Measurements from ENCODE around the gene CDC6.

CDC6 gene

DNA sequence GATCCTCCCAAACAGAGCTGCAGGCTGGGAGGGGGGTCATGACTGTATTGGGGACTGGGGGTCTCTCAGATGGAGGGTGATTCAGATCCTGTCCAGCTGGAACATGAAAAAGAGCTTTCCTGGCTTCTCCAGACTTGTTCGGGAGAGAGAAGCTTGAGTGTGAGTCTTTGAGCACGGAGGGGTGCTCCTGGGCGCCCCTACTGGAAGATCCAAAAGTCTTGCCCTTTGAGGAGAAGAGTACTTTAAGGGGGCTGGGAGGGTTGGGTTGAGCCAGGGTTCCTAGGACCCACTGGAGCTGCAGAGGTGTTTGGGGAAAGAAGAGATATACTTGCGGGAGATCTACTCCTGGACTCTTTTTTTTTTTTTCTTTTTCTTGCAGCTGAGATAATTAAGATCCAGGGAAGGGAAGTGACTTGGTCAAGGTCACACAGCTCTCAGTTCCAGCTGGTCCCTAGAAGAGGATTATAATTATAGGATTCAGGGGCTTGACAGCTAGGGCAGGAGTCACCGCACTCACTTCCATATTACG, 29.7 kb downstream of the CDC6 start (continued):
- TF ChIP-seq, protein P1, sequence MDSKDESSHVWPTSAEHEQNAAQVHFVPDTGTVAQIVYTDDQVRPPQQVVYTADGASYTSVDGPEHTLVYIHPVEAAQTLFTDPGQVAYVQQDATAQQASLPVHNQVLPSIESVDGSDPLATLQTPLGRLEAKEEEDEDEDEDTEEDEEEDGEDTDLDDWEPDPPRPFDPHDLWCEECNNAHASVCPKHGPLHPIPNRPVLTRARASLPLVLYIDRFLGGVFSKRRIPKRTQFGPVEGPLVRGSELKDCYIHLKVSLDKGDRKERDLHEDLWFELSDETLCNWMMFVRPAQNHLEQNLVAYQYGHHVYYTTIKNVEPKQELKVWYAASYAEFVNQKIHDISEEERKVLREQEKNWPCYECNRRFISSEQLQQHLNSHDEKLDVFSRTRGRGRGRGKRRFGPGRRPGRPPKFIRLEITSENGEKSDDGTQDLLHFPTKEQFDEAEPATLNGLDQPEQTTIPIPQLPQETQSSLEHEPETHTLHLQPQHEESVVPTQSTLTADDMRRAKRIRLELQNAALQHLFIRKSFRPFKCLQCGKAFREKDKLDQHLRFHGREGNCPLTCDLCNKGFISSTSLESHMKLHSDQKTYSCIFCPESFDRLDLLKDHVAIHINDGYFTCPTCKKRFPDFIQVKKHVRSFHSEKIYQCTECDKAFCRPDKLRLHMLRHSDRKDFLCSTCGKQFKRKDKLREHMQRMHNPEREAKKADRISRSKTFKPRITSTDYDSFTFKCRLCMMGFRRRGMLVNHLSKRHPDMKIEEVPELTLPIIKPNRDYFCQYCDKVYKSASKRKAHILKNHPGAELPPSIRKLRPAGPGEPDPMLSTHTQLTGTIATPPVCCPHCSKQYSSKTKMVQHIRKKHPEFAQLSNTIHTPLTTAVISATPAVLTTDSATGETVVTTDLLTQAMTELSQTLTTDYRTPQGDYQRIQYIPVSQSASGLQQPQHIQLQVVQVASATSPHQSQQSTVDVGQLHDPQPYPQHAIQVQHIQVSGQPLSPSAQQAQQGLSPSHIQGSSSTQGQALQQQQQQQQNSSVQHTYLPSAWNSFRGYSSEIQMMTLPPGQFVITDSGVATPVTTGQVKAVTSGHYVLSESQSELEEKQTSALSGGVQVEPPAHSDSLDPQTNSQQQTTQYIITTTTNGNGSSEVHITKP (tag by site-specific recombination; IDR thresholded peaks at IDR 0.05), result peak; percentile 92
- TF ChIP-seq, protein P2, sequence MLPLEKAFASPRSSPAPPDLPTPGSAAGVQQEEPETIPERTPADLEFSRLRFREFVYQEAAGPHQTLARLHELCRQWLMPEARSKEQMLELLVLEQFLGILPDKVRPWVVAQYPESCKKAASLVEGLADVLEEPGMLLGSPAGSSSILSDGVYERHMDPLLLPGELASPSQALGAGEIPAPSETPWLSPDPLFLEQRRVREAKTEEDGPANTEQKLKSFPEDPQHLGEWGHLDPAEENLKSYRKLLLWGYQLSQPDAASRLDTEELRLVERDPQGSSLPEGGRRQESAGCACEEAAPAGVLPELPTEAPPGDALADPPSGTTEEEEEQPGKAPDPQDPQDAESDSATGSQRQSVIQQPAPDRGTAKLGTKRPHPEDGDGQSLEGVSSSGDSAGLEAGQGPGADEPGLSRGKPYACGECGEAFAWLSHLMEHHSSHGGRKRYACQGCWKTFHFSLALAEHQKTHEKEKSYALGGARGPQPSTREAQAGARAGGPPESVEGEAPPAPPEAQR (tag by site-specific recombination; IDR thresholded peaks at IDR 0.05), result no peak
- TF ChIP-seq ZSCAN30 (tag by site-specific recombination; IDR thresholded peaks at IDR 0.05), result no peak

DNA sequence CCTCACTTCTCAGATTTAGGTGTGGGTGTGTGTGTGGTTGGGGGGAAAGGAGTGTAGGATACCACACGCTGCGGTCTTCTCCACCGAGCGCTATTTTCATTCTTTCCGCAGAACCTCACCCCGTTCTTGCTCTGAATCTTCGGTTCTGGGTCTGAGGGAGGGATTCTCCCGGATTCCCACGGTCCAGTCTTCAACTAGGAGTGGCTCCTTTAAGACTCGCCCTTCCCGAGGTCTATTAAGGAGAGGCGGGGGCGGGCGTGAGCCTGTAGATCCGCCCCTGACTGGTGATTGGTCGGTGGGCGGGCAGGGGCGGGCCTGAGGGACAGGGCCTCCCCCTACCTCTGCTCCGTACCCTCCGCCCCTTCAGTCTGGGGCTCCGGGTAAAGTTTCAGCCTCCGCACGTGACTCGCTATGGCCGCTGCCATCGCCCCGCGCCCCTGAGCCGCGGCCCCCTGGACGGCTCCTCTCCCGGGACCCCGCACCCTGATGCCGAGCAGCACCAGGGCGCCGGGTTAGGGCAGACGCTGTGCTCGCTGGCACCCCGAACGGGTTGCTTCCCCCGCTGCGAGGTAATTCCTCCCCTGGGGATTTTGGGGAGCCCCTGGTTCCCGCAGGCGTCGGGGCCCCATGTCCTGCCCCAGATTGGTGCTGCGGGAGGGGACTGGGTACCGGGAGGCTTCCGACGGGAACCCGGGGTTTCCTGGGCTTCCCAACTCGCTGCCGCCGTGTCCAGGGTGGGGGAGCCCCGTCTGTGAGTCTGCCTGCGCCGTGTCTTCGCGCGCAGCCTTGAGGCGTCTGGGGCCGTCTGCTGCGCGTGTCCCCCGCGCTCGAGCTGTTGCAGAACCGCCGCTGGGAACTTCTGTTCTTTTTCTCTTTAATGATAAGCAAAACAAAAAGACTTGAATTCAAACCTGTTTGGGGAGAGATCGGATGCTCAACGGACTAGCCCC, 30.5 kb downstream of the CDC6 start:
- H3K4me1 ChIP-seq (ENCODE audit: control insufficient read depth, insufficient read depth, low read length), result peaks cover 44% of the 10 kb centered on the region
- no peaks in the 10 kb centered on the region for H3K36me3 ChIP-seq (ENCODE audit: control insufficient read depth in 2 of 2, insufficient read depth in 1 of 2, low read length in 2 of 2)
- peak overlapping the region; percentile 86 for H3K27ac ChIP-seq (ENCODE audit: extremely low read depth, low read depth, low read length)
- ChIA-PET CTCF (interaction anchor here (0.5 to 6.0 kb wide), 17 partner anchors 8 to 1762 kb away, joined by 3 to 85 read pairs (median 6); no protein-coding TSS in a partner anchor), POLR2A (interaction anchor here (0.6 to 4.0 kb wide), 15 partner anchors 10 to 1126 kb away, joined by 3 to 43 read pairs (median 7); partner anchors contain the start of gene CDC6)
- peak overlapping the region; percentile 66 for H3K4me3 ChIP-seq (ENCODE audit: low read depth, low read length)
- no peaks in the 10 kb centered on the region for H3K9me3 ChIP-seq (ENCODE audit: control insufficient read depth, insufficient read depth, low read depth, low read length)
- TF ChIP-seq ZXDB (tag by site-specific recombination; IDR thresholded peaks at IDR 0.05) (peak; percentile 80), BCL11B (tag by site-specific recombination; IDR thresholded peaks at IDR 0.05; ENCODE audit: low read depth) (0 out of 2 replicates have a peak, but pooled peaks have one; percentile 39), ZBTB17 (tag by site-specific recombination; IDR thresholded peaks at IDR 0.05) (peak; percentile 50; the same call in 1 of the 2 replicates), KLF16 (tag by site-specific recombination; IDR thresholded peaks at IDR 0.05) (0 out of 2 replicates have a peak, but pooled peaks have one; percentile 12), MZF1 (tag by site-specific recombination; IDR thresholded peaks at IDR 0.05; ENCODE audit: borderline replicate concordance) (peak; percentile 48; the same call in 1 of the 2 replicates), OVOL3 (tag by site-specific recombination; IDR thresholded peaks at IDR 0.05) (no peak), ZBTB8A (tag by site-specific recombination; IDR thresholded peaks at IDR 0.05) (0 out of 2 replicates have a peak, but pooled peaks have one; percentile 24), KLF1 (tag by site-specific recombination; IDR thresholded peaks at IDR 0.05) (peak; percentile 45; the same call in 1 of the 2 replicates), KLF8 (tag by site-specific recombination; IDR thresholded peaks at IDR 0.05) (peak; percentile 62; the same call in 1 of the 2 replicates), ZBTB7A (tag by site-specific recombination; IDR thresholded peaks at IDR 0.05; ENCODE audit: low read depth) (peak; percentile 93), ZNF610 (tag by site-specific recombination; IDR thresholded peaks at IDR 0.05; ENCODE audit: borderline replicate concordance) (peak; percentile 63; the same call in 1 of the 2 replicates), ZIC2 (tag by site-specific recombination; IDR thresholded peaks at IDR 0.05) (peak; percentile 86), KLF10 (tag by site-specific recombination; IDR thresholded peaks at IDR 0.05) (peak; percentile 31; the same call in 1 of the 2 replicates), ZNF239 (tag by site-specific recombination; IDR thresholded peaks at IDR 0.05) (peak; percentile 50; the same call in 1 of the 2 replicates), MYNN (tag by site-specific recombination; IDR thresholded peaks at IDR 0.05; ENCODE audit: borderline replicate concordance) (no peak), ZNF555 (tag by site-specific recombination; conservative IDR thresholded peaks at IDR 0.05) (no peak), ZNF571 (tag by site-specific recombination; IDR thresholded peaks at IDR 0.05) (no peak), SP7 (tag by site-specific recombination; IDR thresholded peaks at IDR 0.05) (peak; percentile 9; the same call in 1 of the 2 replicates), YY2 (tag by site-specific recombination; IDR thresholded peaks at IDR 0.05) (peak; percentile 83), ZBTB20 (tag by site-specific recombination; IDR thresholded peaks at IDR 0.05) (peak; percentile 72; the same call in 1 of the 2 replicates)
- TF ChIP-seq, protein P3, sequence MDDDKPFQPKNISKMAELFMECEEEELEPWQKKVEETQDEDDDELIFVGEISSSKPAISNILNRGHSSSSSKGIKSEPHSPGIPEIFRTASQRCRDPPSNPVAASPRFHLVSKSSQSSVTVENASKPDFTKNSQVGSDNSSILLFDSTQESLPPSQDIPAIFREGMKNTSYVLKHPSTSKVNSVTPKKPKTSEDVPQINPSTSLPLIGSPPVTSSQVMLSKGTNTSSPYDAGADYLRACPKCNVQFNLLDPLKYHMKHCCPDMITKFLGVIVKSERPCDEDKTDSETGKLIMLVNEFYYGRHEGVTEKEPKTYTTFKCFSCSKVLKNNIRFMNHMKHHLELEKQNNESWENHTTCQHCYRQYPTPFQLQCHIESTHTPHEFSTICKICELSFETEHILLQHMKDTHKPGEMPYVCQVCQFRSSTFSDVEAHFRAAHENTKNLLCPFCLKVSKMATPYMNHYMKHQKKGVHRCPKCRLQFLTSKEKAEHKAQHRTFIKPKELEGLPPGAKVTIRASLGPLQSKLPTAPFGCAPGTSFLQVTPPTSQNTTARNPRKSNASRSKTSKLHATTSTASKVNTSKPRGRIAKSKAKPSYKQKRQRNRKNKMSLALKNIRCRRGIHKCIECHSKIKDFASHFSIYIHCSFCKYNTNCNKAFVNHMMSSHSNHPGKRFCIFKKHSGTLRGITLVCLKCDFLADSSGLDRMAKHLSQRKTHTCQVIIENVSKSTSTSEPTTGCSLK (tag by site-specific recombination; IDR thresholded peaks at IDR 0.05), result no peak
- TF ChIP-seq, protein P4, sequence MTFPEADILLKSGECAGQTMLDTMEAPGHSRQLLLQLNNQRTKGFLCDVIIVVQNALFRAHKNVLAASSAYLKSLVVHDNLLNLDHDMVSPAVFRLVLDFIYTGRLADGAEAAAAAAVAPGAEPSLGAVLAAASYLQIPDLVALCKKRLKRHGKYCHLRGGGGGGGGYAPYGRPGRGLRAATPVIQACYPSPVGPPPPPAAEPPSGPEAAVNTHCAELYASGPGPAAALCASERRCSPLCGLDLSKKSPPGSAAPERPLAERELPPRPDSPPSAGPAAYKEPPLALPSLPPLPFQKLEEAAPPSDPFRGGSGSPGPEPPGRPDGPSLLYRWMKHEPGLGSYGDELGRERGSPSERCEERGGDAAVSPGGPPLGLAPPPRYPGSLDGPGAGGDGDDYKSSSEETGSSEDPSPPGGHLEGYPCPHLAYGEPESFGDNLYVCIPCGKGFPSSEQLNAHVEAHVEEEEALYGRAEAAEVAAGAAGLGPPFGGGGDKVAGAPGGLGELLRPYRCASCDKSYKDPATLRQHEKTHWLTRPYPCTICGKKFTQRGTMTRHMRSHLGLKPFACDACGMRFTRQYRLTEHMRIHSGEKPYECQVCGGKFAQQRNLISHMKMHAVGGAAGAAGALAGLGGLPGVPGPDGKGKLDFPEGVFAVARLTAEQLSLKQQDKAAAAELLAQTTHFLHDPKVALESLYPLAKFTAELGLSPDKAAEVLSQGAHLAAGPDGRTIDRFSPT (tag by site-specific recombination; IDR thresholded peaks at IDR 0.05), result peak; percentile 99

Measured in HEK293 (cell line).